HG03575 (cell line): Measurements from ENCODE around the gene USP21.

Experiments
- ATAC-seq: cut with Tn5 transposase; IDR thresholded peaks from one replicate; pipeline ENCODE4 v1.9.1; 2021; ENCODE audit not compliant: unreplicated experiment, insufficient number of reproducible peaks, low FRiP score; ENCODE audit errors: extremely low read depth

The USP21 gene

GRCh38 chr1:161132410-161133219 lies 26.7 kb upstream of the USP21 start, which contains the start of gene DEDD:
Gene DEDD, minus strand, starts transcription at chr1:161132667. Its CDS starts 8,205 bp downstream, at chr1:161124462.
- peak; percentile 86 for ATAC-seq

DNA sequence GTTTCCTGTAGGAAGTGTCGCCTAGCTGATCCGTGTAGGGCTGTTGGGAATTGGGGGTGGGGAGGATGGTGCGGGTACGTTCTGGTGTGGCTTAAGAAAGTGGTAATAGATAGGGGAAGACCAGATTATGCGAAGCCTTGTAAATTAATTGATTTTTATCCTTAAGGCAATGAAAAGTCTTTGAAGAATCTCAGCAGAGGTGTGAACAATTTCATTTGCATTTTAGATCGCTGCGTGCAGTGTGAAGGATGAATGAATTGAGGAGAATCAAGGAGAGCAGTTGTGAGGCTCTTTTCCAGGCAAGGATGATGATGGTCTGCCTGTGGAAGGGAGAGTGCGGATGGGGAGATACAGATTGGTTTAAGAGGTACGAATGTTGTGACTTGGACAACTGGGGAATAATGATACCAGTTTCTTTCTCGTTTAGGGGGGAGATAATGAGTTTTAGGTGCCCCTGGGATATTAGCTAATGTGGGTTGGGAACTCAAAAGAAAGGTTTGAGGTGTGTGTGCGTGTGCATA lies 26.0 kb upstream of the USP21 start:
- no peak for ATAC-seq

DNA sequence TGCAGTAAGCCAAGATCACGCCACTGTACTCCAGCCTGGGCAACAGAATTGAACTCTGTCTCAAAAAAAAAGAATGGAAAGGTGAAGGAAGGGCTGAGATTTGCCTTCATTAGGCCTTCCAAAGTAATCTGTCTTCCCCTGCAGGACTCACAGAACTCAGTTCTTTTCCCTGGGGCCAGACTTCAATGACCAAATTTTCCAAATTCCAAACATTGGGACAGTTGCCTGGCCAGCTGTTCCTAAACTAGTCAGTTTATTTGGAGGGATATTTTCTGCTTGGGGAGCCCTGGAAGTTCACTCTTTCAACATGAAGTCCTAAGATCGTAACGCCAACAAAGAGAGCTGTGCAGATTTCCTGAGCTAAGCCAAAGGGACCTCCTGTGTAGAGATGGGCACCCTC lies 21.4 kb upstream of the USP21 start:
- no peak for ATAC-seq

- ATAC-seq: no peak
Observed at GRCh38 chr1:161138431-161138830, 20.9 kb upstream of the USP21 start.

DNA sequence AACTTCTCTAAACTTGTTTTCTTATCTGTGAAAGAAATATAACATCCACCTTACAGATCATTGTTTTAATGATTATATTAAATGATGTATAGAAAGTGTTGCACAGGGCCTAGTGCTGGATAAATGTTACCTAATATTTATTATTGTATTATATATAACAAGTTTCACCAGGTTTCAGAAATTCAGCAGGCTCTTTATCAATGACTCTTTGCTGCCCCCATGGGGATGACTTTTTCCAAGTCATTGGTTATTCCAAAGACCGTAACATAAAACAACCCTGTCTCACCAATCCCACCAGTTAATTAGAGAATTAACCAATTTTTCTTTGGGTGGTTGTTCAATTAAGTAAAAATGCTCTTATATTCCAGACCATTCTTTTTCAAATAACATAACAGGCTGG lies 19.5 kb upstream of the USP21 start:
- no peak for ATAC-seq

DNA sequence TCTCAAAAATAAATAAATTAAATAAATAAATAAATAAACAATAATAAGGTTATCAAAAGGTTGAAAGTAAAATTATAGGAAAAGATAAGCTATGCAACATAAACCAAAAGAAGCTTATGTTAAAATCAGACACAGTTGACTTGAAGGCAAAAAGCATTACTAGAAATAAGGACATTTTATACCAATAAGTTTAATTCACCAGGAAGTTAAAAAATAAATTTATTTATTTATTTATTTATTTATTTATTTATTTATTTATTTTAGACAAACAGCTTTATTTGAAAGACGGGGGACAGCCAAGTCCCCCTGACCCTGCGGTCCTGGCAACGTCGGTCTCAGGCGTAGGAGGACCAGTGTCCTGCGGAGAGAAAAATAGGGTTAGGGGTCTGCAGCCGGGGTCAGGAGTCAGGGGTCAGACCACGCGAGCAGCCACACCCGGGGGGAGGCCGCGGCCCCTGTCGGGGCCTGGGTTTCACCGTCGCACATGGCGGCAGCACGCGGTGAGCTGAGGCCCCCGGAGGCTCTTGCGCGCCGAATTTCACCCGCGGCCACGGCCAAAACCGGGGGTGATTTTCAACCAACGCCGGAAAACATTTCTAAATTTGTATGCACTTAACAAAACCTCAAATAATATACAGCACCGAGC lies 18.4 kb upstream of the USP21 start:
- ATAC-seq: no peak

DNA sequence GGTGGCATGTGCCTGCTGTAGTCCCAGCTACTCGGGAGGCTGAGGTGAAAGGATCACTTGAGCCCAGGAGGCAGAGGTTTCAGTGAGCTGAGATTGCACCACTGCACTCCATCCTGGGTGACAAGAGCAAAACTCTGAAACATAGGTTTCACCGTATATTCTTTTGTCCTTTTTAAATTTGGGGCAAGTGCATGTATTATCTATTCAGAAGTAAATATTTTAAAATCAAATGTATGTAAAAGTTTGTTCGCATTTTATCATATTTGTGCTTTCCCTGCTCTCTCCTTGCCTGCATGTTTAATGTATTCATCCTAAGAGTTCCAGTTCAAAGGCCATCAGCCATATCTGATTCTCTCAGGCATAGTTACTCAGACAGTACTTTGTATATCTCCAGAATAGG lies 13.5 kb upstream of the USP21 start:
- ATAC-seq: no peak

GRCh38 chr1:161153176-161153575 lies 6.1 kb upstream of the USP21 start:
- no peak for ATAC-seq

DNA sequence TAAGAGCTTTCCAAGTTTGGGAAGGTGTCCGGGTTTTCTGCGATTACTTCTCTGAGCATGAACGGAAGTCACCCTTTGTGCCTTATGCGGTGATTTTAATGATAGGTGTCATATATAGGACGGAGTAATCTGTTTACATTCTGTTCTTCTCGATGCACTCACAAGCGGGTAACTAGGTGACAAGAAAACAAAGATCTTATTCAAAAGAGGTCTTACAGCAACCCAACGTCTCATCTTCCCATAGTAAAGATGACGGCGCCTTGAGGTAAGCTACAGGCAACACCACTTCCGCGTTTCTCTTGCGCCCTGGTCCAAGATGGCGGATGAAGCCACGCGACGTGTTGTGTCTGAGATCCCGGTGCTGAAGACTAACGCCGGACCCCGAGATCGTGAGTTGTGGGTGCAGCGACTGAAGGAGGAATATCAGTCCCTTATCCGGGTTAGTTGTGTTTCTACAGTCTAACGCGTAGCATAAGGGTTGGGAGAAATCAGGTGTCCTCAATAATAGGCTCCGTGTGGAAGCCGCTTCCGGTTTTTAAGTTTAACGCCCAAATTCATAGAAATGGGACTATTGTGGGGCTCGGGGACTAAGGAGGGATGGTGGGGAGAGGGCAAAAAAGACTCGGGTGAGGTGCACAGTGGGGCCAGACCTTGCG lies 5.5 kb upstream of the USP21 start, which contains the start of gene UFC1:
UFC1 (plus strand) TSS at position 297 of the 656 bp plus-strand sequence; CDS start at position 317, 20 bp downstream.
- no peak for ATAC-seq

DNA sequence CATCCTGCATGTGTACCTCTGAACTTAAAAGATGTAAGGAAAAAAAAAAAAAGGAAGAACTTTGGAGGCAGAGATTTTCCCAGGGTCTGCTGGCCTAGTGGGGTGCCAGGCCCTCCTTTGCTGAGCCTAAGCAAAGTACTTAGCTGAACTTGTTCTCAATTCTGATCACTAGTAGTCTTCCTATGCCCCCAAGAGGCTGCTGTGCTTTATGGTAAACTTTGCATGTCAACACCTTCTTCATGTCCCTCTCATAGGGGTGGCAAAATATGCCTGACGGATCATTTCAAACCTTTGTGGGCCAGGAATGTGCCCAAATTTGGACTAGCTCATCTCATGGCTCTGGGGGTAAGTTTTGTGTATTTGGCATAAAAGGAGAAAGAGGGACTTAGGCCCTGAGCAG lies 1.4 kb upstream of the USP21 start:
- no peak for ATAC-seq

DNA sequence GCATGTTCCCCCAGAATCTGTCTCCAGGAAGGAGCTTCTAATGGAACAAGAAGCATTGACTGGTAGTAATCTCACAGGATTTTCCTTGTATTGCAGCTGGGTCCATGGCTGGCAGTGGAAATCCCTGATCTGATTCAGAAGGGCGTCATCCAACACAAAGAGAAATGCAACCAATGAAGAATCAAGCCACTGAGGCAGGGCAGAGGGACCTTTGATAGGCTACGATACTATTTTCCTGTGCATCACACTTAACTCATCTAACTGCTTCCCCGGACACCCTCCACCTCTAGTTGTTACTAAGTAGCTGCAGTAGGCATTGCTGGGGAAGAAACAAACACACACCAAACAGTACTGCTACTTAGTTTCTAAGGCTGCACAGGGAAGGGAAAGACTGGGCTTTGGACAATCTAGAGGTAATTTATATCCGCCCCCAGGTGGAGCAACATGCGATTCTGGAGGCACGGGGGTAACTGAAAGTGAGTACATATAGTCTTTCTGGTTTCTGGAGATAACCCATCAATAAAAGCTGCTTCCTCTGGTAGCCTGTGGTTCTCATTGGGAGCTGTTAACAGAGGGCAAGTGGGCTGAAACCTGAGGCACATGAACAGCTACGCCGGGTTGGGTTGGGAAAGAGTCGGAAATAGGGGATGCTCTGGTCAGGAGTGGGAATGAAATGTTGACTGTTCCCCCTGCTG lies 837 bp upstream of the USP21 start:
- no peak for ATAC-seq

DNA sequence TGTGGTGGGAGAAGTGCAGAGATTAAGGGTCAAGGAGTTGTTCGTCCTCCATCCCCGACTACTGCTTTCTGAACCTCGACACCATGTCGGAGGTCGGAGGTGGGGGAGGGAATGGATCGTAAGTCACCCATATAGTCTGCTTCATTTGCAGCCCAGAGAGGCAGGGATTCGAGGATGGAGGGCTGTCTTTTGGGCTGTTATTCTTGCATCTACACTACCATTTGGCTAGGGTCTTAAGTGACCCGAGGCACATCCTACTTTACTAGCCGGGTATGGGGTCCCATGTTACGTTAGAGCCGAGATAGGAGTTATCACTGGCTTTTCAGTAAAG lies 578 bp downstream of the USP21 start:
- no peak for ATAC-seq

DNA sequence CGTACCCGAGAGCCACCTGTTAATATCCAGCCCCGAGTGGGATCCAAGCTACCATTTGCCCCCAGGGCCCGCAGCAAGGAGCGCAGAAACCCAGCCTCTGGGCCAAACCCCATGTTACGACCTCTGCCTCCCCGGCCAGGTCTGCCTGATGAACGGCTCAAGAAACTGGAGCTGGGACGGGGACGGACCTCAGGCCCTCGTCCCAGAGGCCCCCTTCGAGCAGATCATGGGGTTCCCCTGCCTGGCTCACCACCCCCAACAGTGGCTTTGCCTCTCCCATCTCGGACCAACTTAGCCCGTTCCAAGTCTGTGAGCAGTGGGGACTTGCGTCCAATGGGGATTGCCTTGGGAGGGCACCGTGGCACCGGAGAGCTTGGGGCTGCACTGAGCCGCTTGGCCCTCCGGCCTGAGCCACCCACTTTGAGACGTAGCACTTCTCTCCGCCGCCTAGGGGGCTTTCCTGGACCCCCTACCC lies 1.4 kb downstream of the USP21 start:
- ATAC-seq: no peak

DNA sequence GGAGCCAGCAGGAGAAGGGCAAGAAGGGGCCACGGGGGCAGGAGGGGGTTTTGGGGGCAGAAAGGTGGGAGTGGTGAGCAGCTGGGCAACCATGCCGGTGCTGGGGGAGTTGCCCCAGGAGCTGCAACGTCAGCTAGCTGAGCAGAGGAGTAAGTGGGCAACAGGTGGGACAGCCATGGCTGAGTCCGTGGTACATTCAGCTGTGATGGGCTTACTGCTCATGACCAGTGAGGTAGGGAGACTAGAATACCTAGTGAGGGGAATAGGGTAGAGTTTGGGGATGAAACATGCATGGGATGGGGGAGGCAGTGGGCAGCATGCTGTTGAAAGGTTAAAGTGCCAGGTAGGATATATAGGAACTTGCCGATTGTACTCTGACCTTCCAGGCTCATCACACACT lies 2.4 kb downstream of the USP21 start:
- ATAC-seq: no peak

DNA sequence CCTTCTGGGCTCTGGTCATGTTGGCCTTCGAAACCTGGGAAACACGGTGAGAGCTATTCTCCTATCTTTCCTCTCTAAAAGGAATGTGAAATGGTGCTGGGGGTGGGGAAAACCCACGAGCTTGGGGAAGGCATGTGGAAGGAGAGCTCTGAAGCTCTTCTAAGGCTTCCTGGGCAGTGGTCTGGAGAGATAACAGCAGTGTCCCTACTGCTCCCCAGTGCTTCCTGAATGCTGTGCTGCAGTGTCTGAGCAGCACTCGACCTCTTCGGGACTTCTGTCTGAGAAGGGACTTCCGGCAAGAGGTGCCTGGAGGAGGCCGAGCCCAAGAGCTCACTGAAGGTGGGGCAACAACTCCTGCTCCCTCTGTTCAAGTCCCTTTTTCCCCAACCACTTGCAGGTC lies 2.8 kb downstream of the USP21 start:
- ATAC-seq: no peak

GRCh38 chr1:161162806-161163205 lies 3.5 kb downstream of the USP21 start:
- ATAC-seq: no peak

DNA sequence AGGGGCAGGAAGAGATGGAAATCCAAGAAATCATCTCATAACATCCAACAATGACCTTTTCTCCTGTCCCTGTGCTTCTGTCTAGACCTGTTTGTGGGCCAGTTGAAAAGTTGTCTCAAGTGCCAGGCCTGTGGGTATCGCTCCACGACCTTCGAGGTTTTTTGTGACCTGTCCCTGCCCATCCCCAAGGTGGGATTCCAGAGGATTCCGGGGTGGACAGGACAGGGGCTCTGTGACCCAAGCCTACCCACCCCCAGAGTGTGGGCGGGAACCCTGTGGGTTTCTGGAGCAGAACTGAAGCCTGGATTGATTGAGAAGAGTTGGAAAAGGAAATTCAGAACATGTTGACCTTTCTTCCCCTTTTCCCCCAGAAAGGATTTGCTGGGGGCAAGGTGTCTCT lies 4.5 kb downstream of the USP21 start:
- ATAC-seq: no peak

- no peak for ATAC-seq
Observed at GRCh38 chr1:161164901-161165610, 5.8 kb downstream of the USP21 start.
